Measurements from ENCODE around the gene EIF2B5.
A peak's percentile ranks its signal among the peaks of the same experiment; 100 is the strongest.

Gene EIF2B5

GRCh38 chr3:184133840-184134745 lies 1.1 kb upstream of the EIF2B5 start:
- DNase-seq (ENCODE audit: low read depth): peak; percentile 75
- TF ChIP-seq, protein P1, sequence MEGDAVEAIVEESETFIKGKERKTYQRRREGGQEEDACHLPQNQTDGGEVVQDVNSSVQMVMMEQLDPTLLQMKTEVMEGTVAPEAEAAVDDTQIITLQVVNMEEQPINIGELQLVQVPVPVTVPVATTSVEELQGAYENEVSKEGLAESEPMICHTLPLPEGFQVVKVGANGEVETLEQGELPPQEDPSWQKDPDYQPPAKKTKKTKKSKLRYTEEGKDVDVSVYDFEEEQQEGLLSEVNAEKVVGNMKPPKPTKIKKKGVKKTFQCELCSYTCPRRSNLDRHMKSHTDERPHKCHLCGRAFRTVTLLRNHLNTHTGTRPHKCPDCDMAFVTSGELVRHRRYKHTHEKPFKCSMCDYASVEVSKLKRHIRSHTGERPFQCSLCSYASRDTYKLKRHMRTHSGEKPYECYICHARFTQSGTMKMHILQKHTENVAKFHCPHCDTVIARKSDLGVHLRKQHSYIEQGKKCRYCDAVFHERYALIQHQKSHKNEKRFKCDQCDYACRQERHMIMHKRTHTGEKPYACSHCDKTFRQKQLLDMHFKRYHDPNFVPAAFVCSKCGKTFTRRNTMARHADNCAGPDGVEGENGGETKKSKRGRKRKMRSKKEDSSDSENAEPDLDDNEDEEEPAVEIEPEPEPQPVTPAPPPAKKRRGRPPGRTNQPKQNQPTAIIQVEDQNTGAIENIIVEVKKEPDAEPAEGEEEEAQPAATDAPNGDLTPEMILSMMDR (conservative IDR thresholded peaks at IDR 0.05; ENCODE audit: low read depth, low read length): no peak
- H3K4me3 ChIP-seq (ENCODE audit: low read depth, low read length): peak overlapping the region; percentile 87

DNA sequence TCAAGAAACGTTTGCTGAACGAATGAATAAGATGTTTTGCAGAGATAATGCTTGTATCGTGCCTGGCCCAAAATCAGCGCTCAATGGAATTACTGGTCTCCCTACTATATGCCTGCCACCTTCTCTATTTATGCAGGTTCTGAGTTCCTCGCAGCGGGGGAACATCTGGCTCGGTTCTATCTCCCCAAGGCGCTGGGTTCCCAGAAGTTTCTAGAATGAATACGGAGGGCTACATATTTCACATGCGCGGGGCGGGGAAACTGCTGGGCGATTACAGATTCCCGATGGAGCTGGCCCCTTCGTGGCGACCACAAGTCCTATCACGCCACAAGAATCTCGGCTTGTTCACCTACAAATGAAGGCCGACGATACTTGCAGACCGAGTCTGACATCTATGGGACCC lies 411 bp upstream of the EIF2B5 start:
- peak; percentile 35 for DNase-seq (ENCODE audit: low read depth)
- H3K4me3 ChIP-seq (ENCODE audit: low read depth, low read length): peak overlapping the region; percentile 87
- TF ChIP-seq, protein P1 (conservative IDR thresholded peaks at IDR 0.05; ENCODE audit: low read depth, low read length): no peak

GRCh38 chr3:184135911-184136260 lies 728 bp downstream of the EIF2B5 start:
- H3K4me3 ChIP-seq (ENCODE audit: low read depth, low read length): peak overlapping the region; percentile 87
- no peak for DNase-seq (ENCODE audit: low read depth)
- TF ChIP-seq, protein P1 (conservative IDR thresholded peaks at IDR 0.05; ENCODE audit: low read depth, low read length): no peak

DNA sequence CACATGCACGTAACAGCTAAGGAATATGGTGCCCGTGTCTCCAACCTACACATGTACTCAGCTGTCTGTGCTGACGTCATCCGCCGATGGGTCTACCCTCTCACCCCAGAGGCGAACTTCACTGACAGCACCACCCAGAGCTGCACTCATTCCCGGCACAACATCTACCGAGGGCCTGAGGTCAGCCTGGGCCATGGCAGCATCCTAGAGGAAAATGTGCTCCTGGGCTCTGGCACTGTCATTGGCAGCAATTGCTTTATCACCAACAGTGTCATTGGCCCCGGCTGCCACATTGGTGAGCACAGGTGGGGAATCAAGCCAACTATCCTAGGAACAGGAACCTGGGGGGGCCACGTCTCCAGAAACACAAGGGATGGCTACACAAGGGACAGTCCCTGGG lies 5.3 kb downstream of the EIF2B5 start:
- DNase-seq (ENCODE audit: low read depth): no peak
- TF ChIP-seq, protein P1 (conservative IDR thresholded peaks at IDR 0.05; ENCODE audit: low read depth, low read length): no peak

GRCh38 chr3:184142199-184142598 lies 7.0 kb downstream of the EIF2B5 start:
- no peak overlapping the region for H3K4me3 ChIP-seq (ENCODE audit: low read depth, low read length)
- TF ChIP-seq, protein P1 (conservative IDR thresholded peaks at IDR 0.05; ENCODE audit: low read depth, low read length): no peak
- DNase-seq (ENCODE audit: low read depth): no peak

More for the DNA sequence above, 5.3 kb downstream of the EIF2B5 start:
- no peak overlapping the region for H3K4me3 ChIP-seq (ENCODE audit: low read depth, low read length)

DNA sequence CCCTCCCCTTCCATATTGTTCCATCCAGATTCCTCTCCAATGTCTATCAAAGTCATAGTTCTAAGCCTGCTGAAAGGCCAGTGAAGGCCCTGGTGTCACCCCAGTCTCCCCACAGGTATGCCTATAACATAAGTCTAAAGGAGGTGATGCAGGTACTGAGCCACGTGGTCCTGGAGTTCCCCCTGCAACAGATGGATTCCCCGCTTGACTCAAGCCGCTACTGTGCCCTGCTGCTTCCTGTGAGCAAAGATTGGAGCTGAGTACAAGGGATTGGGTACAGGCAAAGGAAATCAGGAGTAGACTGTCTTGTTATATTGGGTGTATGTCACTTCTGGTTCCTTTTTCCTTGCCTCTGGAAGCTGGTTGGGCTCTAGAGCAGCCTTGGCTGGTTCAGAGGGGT lies 8.2 kb downstream of the EIF2B5 start:
- TF ChIP-seq, protein P1 (conservative IDR thresholded peaks at IDR 0.05; ENCODE audit: low read depth, low read length): no peak
- H3K4me3 ChIP-seq (ENCODE audit: low read depth, low read length): no peak overlapping the region
- DNase-seq (ENCODE audit: low read depth): no peak

DNA sequence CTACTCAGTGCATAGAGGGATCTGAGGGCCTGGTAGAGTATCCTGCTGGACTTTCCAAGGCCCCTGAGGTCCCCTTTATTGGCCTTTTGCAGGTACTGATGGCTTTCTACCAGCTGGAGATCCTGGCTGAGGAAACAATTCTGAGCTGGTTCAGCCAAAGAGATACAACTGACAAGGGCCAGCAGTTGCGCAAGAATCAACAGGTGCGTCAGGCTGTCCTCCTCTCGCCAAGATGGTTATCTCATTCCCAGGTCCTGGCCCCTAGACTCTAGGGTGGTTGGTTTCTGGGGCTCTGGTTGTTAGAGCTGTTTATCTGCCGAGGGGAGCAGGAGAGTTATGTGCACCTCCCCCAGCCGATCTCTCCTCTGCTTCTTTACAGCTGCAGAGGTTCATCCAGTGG lies 9.3 kb downstream of the EIF2B5 start:
- TF ChIP-seq, protein P1 (conservative IDR thresholded peaks at IDR 0.05; ENCODE audit: low read depth, low read length): no peak
- no peak overlapping the region for H3K4me3 ChIP-seq (ENCODE audit: low read depth, low read length)
- DNase-seq (ENCODE audit: low read depth): no peak

Data from choroid plexus epithelial cell (primary cell).